ENCODE measurements around the gene YTHDF1. TPM values are rescaled to one million over a fixed set of nuclear protein-coding genes. Genes with fewer than 3 reads are reported as not detected.

The YTHDF1 gene
- total RNA-seq, 1 donor from 2014 or later = 27.7 TPM

- H3K9me3 ChIP-seq = no peaks in the 10 kb centered on the region
- H3K4me1 ChIP-seq = peaks cover 33% of the 10 kb centered on the region
- intact Hi-C loops (cut with DNase I) = no loop called here
- no peak overlapping the region for H3K27ac ChIP-seq
- DNase-seq (ENCODE audit: extremely low spot score in 2 of 2) = no peak
- H3K27me3 ChIP-seq = no peaks in the 10 kb centered on the region
- no peak for TF ChIP-seq POLR2A (IDR thresholded peaks at IDR 0.05)
- no peak for TF ChIP-seq POLR2AphosphoS5 (IDR thresholded peaks at IDR 0.05; ENCODE audit: insufficient read depth in 1 of 2, low read depth in 1 of 2)
- no peak for TF ChIP-seq CTCF (IDR thresholded peaks at IDR 0.05)
- H3K36me3 ChIP-seq = peaks cover 0 to 37% of the 10 kb centered on the region in 2 donors
- no peak overlapping the region for H3K4me3 ChIP-seq
These were observed 17.3 kb downstream of the YTHDF1 start for GRCh38 chr20:63198606-63199005.

- Histone ChIP-seq H3K27me3 (no peaks in the 10 kb centered on the region), H3K36me3 (peaks cover 0 to 20% of the 10 kb centered on the region in 2 donors), H3K4me1 (peaks cover 33% of the 10 kb centered on the region), H3K27ac (no peak overlapping the region), H3K4me3 (no peak overlapping the region), H3K9me3 (no peaks in the 10 kb centered on the region)
- TF ChIP-seq POLR2A (IDR thresholded peaks at IDR 0.05) (no peak), CTCF (IDR thresholded peaks at IDR 0.05) (no peak), POLR2AphosphoS5 (IDR thresholded peaks at IDR 0.05; ENCODE audit: insufficient read depth in 1 of 2, low read depth in 1 of 2) (no peak)
- no peak for DNase-seq (ENCODE audit: extremely low spot score in 2 of 2)
- intact Hi-C loops (cut with DNase I) = no loop called here
These were observed 19.0 kb downstream of the YTHDF1 start for GRCh38 chr20:63196768-63197470.

- TF ChIP-seq POLR2AphosphoS5 (IDR thresholded peaks at IDR 0.05; ENCODE audit: insufficient read depth in 1 of 2, low read depth in 1 of 2) = no peak
- TF ChIP-seq CTCF (IDR thresholded peaks at IDR 0.05) = no peak
- no peak for TF ChIP-seq POLR2A (IDR thresholded peaks at IDR 0.05)
- no peak overlapping the region for H3K4me3 ChIP-seq
- H3K36me3 ChIP-seq = peaks cover 0 to 16% of the 10 kb centered on the region in 2 donors
- no peaks in the 10 kb centered on the region for H3K27me3 ChIP-seq
- intact Hi-C loops (cut with DNase I) = no loop called here
- H3K9me3 ChIP-seq = no peaks in the 10 kb centered on the region
- DNase-seq (ENCODE audit: extremely low spot score in 2 of 2) = no peak
- peaks cover 33% of the 10 kb centered on the region for H3K4me1 ChIP-seq
- H3K27ac ChIP-seq = no peak overlapping the region
These were observed 21.1 kb downstream of the YTHDF1 start for GRCh38 chr20:63194797-63195173.

GRCh38 chr20:63194007-63194796 is 21.7 kb downstream of the YTHDF1 start:
- intact Hi-C loops (cut with DNase I) = no loop called here
- Histone ChIP-seq H3K9me3 (no peaks in the 10 kb centered on the region), H3K4me3 (no peak overlapping the region), H3K27ac (no peak overlapping the region), H3K27me3 (no peaks in the 10 kb centered on the region), H3K4me1 (peaks cover 28% of the 10 kb centered on the region), H3K36me3 (peaks cover 0 to 16% of the 10 kb centered on the region in 2 donors)
- no peak for DNase-seq (ENCODE audit: extremely low spot score in 2 of 2)
- TF ChIP-seq POLR2AphosphoS5 (IDR thresholded peaks at IDR 0.05; ENCODE audit: insufficient read depth in 1 of 2, low read depth in 1 of 2) = no peak
- TF ChIP-seq CTCF (IDR thresholded peaks at IDR 0.05) = no peak
- TF ChIP-seq POLR2A (IDR thresholded peaks at IDR 0.05) = no peak

- Histone ChIP-seq H3K27ac (no peak overlapping the region), H3K36me3 (peaks cover 0 to 16% of the 10 kb centered on the region in 2 donors), H3K4me3 (no peak overlapping the region), H3K9me3 (no peaks in the 10 kb centered on the region), H3K4me1 (peaks cover 13% of the 10 kb centered on the region), H3K27me3 (no peaks in the 10 kb centered on the region)
- intact Hi-C loops (cut with DNase I) = no loop called here
- DNase-seq (ENCODE audit: extremely low spot score in 2 of 2) = no peak
- TF ChIP-seq CTCF (IDR thresholded peaks at IDR 0.05) = no peak
- TF ChIP-seq POLR2AphosphoS5 (IDR thresholded peaks at IDR 0.05; ENCODE audit: insufficient read depth in 1 of 2, low read depth in 1 of 2) = no peak
- TF ChIP-seq POLR2A (IDR thresholded peaks at IDR 0.05) = no peak
These were observed 23.2 kb downstream of the YTHDF1 start for GRCh38 chr20:63192721-63193120.

Data from vagina (tissue), 2 donors.